ENCODE results near the gene ENG.

ENG gene

DNA sequence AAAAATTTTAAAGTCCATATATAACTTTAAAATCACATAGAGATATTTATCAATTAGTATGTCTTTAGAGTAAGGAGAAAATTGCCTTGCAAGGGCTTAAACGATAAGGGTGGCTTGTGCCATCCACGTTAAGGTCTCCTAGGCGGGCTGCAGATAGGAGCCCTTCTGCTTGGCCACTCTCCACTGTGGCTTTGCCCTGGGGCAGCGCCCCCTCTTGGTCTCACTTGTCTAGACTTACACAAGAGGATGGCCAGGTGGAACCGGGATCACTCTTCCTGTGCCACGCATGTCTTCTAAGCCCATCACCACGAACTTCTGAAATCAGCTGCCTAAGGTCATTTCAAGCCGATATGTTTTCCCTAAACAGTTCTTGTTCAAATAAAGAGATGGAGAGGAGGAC, 48.8 kb downstream of the ENG start:
- DNase-seq, result peak; percentile 58
- in situ Hi-C loops (cut with MboI; ENCODE audit: low pct_unique_long_range_greater_than_20kb, low sequenced_read_pairs), result no loop called here

DNA sequence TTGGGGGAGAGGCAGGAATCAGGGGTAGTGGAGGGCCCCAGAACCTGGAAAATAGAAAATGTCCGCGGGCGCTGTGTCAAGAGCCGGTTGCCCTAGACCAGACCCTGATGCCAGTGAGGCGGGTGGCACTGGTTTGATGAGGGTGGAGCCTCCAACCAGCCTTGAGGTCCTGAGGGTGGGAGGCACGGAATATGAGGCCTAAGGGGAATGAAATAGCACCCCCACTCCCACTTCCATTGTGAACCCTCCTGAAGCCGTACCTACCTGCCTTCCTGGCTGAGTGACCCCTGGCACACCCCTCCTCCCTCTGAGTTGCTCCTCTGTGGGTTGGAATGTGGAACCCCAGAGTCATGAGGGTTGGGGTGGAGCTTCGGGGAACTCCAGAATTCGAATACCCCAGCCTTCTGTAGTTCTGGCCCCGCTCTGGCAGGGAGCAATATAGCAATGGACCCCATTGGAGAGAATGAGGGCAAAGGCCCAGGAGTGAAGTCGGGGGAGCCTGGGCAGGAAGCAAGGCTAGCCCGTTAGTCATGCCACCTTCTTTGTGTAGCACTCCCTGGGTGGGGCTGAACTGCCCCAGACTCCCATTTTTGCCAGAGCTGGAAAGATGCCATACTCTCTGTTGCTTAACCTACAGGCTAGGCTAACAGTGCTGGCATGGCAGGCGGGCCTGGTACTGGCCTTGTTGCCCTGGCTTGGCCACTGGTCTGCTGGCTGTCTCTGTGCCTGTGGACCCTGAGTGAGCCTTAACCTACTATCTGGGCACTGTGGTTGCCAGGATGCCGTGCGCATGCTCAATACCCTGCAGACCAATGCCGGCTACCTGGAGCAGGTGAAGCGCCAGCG, 50.7 kb downstream of the ENG start:
- in situ Hi-C loops (cut with MboI; ENCODE audit: low pct_unique_long_range_greater_than_20kb, low sequenced_read_pairs), result no loop called here
- no peak for DNase-seq

DNA sequence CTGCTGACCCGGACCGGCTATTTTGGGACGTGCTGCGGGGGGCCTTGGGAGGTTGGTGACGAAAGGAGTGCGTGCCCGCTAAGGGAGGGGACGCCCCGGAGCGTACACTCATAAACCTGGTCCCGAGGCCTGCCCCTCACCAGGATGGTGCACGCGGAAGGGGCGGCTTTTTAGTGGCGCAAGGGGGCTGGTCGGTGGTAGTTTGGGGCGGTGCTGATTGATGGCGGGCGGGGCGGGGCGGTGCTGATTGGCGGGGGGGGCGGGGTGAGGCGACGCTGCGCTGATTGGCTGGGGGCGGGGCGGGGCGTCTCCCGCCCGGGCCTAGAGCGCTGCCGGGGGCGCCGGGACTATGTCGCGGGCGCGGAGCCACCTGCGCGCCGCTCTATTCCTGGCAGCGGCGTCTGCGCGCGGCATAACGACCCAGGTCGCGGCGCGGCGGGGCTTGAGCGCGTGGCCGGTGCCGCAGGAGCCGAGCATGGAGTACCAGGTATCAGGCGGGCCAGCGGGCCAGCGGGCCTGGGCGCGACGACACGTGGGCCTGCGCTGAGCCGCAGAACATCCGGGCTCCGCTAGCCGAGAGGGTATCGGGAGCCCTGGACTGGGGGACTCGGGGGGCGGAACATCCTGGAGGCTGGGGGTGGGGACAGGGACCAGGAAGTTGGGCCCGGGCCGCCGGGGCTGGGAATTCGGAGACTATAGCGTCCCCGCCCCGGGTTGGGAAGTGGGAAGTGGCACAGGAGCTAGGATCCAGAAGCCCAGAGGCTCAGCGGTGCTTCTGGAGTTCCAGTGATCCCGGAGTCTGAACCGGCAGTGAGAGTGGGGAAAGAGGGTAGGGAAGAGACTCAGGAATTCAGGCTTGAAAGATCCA, 51.6 kb downstream of the ENG start, which contains the start of gene FPGS:
Gene FPGS (plus strand): TSS at position 307 of the 868 bp plus-strand sequence. CDS start 43 bp downstream, at position 350.
- in situ Hi-C loops (cut with MboI; ENCODE audit: low pct_unique_long_range_greater_than_20kb, low sequenced_read_pairs), result no loop called here
- peak; percentile 84 for DNase-seq

DNA sequence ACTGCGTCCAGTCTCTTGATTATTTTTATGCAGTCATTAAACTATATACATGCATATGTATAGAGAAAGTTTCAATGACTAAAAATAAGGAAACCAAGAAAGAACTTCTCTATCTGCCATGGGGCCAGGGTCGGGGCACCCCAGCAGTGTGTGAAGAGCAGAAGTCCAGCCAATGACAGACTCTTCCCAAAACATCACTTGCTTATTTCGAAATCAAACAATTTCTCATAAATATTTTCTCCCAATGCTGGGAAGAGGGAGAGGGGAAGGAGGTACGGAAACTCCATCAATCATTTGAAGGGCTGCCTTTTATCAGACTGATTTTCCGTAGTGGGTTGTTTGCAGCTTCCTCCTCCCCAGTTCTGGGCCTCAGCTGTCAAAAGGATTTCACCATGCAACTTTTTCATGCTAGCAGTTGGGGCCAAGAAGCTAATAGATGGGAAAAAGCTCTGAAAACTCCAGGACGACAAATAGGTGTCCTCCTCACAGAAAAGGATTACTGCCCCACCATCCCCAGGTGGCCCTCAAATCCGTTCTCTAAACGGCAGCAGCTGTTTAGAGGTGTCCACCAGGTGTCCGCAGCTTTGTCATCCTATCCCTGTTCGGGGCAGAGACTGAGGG, 52.4 kb downstream of the ENG start:
- in situ Hi-C loops (cut with MboI; ENCODE audit: low pct_unique_long_range_greater_than_20kb, low sequenced_read_pairs), result no loop called here
- DNase-seq, result no peak

DNA sequence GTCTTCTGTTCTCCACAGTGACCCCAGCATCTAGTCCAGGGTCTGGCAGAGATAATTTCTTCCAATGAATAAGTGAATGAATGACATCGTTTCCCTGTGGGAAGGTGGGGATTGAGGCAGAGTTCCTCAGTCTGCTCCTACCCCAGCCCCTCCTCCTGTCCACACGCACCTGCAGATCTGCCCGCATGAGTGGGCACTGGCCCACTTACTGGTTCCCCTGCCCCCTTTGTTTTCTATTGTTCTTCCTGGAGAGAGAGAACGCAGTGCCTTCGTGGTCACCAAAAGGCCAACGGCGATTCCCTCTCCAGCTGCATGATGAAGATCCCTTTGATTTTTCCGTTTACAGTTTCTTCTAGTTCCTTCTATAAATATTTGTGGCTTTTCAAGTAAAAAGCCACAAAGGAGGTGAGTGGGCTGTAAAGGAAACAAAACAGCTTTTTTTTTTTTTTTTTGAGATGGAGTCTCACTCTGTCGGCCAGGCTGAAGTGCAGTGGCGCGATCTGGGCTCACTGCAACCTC, 57.5 kb downstream of the ENG start:
- peak; percentile 94 for DNase-seq
- in situ Hi-C loops (cut with MboI; ENCODE audit: low pct_unique_long_range_greater_than_20kb, low sequenced_read_pairs), result no loop called here

DNA sequence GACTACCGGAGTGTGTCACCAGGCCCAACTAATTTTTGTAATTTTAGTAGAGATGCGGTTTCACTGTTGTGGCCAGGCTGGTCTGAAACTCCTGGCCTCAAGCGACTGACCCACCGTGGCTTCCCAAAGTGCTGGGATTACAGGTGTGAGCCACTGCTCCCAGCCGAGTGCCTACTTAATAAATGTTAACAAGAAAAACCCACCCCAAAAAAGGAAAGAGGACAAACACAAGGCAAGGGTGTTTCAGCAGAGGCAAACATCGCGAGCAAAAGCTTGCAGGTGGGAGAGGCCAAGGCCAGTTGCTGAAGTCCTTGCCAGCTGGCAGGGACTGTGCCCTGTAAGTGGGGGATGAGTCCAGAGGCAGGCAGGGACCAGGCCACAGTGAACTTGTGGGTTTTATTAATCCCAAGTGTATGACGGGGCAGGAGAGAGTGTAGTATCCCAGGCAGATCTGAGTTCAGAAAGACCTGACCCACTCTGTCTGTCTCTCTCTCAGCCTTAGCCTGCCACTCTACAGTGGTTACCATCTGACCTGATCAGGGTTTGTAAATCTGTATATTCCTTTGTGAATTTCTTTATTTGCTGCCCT, 58.1 kb downstream of the ENG start:
- DNase-seq, result no peak
- in situ Hi-C loops (cut with MboI; ENCODE audit: low pct_unique_long_range_greater_than_20kb, low sequenced_read_pairs), result no loop called here

DNA sequence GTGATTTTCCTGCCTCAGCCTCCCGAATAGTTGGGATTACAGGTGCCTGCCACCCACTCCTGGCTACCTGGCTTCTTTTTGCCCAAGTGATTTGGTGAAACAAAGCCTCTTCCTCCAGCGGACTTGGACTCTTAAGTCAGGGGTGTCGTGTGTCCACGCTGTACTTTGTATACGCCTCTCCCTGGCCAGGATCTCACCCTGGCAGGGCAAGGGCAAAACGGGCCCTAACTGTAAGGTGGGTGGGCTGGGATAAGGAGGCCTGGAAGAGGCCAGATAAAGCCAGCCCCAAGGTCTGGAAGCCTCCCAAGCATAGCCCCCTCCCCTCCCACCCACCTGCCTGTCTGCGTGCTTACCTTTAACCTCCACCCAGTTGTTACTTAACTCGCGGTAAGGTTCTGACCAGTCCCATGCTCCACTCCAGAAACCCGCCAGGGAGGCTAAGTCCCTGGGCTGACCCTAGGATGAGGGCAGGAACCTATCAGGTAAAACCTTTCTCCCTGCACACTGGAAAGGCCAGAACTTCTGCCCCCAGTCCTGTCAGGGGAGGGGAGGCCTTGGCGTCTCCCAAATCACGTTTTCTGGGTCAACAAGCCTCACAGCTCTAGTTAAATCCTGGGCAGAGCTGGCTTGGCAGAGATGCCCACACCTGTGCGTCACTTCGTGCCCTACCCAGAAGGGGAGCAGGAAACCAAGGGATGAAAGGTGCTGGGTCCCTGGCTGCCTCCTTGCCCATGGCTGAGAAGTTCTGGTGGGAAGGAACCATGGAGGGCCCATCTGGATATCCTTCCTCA, 60.3 kb downstream of the ENG start:
- no peak for DNase-seq
- in situ Hi-C loops (cut with MboI; ENCODE audit: low pct_unique_long_range_greater_than_20kb, low sequenced_read_pairs), result no loop called here

DNA sequence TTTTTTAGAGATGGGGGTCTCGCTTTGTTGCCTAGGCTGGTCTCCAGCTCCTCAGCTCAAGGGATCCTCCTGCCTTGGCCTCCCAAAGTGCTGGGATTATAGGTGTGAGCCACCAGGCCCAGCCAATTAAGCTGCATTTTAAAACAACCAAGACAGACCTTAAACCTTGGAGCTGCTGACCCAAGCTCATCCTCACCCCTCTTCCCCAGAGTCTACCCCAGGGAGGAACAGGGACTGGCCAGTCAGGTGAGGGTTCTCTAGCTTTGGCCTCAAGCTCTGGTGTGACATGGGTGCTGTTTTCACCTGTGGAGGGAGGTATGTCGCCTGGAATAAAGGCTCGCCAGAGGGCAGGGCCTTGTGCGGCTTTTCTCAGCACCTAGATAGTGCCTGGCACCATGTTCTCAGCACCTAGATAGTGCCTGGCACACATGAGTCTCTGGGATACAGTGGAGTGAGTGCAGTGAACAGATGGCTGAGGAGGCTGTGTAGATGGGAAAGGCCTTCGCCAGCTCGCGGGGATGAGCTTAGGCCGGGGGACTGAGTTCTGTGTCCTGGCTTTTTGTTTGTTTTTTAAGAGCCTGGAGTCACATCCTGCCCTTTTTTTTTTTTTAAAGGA, 61.3 kb downstream of the ENG start:
- no peak for DNase-seq
- in situ Hi-C loops (cut with MboI; ENCODE audit: low pct_unique_long_range_greater_than_20kb, low sequenced_read_pairs), result no loop called here

DNA sequence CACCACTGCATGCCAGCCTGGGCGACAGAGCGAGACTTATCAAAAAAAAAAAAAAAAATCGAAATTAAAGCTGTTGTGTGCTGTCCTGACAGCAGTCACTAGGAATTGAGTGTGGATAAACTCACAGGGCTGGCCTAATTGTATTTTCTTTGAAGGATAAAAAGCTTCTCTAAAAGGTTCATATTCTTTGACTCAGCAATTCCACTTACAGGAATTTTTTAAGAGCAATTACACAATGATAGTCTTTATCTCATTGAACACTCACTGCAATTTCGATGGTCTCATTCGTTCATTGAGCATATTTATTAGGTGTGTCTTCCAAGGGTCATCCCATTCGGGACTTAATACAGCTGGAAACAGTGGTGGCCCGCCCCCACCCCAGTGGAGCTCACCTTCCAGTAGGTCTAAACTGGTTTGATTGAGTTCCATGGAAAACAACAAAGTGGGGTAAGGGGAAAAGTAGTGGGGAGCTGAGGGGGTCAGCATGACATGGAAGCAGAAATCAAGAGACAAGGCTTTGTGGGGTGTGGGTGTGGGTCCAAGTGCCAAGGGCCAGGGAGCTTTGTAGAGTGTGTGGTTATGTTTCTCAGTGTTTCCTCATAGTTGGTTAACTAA, 61.9 kb downstream of the ENG start:
- in situ Hi-C loops (cut with MboI; ENCODE audit: low pct_unique_long_range_greater_than_20kb, low sequenced_read_pairs), result no loop called here
- no peak for DNase-seq

DNA sequence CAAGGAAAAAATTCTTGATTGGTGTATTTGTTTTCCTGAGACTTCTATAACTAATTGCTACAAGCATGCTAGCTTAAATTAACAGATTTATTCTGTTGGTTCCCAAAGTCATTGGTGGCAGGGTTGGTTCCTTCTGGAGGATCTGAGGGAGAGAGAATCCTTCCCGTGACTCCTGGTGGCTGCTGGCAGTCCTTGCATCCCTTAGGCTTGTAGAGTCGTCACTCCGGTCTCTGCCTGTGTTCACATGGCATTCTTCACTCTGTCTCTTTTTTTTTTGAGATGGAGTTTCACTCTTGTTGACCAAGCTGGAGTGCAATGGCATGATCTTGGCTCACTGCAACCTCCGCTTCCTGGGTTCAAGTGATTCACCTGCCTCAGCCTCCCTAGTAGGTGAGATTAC, 63.4 kb downstream of the ENG start:
- DNase-seq, result no peak
- in situ Hi-C loops (cut with MboI; ENCODE audit: low pct_unique_long_range_greater_than_20kb, low sequenced_read_pairs), result no loop called here

DNA sequence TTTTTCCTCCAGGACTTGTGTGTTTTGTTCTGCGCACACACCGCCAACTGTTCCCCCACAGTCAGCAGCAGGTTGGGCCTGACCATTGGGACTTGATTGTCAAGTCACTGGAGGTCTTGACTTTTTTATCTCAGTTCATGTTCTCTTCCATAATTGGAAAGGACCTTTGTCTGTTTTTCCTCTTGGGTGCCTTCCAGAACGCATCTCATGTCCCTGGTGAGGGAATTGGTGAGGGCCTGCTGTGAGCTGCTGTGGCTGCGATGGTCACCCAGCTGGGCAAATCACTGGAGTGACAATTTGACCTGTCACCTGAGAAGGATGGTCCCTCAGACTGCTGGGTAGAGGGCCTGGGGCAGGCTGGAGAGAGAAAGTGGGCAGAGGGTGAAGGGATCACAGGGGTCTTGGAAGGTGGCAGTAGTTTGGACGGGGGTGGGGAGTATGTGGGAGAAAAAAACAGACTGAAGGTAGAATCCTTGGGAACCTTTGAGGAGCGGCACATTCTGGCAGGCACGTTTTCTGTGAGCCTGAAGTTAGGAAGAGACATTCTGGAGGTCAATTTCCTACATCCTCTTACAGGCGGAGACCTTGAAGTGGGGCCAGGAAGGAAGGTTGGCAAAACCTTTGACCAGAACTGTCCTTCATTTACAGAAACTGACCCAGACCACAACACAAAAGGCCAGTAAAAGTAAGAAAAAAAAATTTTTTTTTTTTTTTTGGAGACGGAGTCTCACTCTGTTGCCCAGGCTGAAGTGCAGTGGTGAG, 64.2 kb downstream of the ENG start:
- no peak for DNase-seq
- in situ Hi-C loops (cut with MboI; ENCODE audit: low pct_unique_long_range_greater_than_20kb, low sequenced_read_pairs), result no loop called here

DNA sequence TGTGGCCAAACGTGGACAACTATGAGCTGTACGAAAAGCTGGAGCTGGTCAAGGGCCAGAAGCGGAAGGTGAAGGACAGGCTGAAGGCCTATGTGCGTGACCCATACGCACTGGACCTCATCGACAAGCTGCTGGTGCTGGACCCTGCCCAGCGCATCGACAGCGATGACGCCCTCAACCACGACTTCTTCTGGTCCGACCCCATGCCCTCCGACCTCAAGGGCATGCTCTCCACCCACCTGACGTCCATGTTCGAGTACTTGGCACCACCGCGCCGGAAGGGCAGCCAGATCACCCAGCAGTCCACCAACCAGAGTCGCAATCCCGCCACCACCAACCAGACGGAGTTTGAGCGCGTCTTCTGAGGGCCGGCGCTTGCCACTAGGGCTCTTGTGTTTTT, 65.3 kb downstream of the ENG start:
- in situ Hi-C loops (cut with MboI; ENCODE audit: low pct_unique_long_range_greater_than_20kb, low sequenced_read_pairs), result no loop called here
- DNase-seq, result no peak

DNA sequence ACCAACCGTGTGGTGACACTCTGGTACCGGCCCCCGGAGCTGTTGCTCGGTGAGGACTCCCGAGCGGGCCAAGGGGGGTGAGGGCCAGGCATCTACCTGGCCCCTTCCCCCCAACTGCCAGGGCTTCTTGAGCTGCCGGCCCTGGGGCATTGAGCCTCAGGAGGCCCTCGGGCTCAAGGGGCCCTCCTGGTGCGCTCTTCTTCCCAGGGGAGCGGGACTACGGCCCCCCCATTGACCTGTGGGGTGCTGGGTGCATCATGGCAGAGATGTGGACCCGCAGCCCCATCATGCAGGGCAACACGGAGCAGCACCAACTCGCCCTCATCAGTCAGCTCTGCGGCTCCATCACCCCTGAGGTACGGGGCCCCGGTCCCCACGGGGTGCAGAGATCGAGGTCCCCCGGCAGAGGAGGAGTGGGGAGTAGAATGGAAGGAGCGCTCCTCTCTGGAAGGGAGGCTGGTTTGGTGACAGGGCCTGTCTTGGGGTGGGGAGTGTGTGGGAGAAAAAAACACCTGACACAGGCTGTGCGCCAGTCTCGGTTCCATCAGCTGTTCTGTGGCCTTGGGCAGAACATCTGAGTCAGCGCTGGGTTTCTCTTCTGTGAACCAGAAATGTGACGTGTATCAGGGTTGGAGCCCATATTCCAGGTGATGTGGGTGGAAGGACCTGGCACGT, 66.0 kb downstream of the ENG start:
- DNase-seq, result no peak
- in situ Hi-C loops (cut with MboI; ENCODE audit: low pct_unique_long_range_greater_than_20kb, low sequenced_read_pairs), result no loop called here

DNA sequence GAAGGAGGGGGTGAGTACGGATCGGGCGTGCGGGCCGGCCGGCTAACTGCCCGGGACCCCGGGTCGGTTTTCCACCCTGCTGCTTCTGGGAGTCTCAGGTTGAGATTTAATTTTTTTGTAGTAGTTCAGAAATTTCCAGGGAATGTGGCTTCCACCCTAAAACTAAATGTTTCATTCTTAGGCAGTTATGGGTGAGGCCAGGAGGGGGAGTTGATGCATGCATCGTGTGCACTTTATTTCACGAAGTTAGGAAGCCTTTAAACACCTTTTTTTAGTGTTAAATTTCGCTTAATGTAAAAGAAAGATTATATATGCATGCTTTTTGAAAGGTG, 67.7 kb downstream of the ENG start:
- in situ Hi-C loops (cut with MboI; ENCODE audit: low pct_unique_long_range_greater_than_20kb, low sequenced_read_pairs), result no loop called here
- no peak for DNase-seq

DNA sequence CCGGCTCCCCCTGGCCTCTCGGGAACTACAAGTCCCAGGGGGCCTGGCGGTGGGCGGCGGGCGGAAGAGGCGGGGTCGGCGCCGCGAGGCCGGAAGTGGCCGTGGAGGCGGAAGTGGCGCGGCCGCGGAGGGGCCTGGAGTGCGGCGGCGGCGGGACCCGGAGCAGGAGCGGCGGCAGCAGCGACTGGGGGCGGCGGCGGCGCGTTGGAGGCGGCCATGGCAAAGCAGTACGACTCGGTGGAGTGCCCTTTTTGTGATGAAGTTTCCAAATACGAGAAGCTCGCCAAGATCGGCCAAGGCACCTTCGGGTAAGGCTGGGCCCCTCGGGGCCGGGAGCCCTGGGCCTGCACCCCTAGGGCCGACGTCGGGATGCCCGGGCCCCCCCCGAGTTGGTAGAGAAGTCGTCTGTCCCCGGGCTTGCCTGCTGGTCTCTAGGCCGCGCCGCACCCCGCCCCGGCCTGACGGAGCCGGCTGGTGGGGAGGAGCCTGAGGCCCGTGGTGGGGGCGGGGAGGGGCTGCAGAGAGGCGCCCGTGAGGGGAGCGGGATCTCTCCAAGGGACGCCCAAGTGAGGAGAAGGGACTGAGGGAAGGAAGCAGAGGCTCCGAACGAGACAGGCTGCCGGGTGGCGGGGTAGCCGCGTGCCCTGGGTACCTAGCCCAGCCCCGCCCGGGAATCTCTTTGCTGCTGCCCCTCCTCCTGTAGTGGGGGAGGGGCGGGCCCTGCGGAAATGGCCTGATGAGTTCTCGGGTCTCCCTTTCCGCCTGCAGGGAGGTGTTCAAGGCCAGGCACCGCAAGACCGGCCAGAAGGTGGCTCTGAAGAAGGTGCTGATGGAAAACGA, 68.3 kb downstream of the ENG start, which contains the start of gene CDK9:
Gene CDK9 (plus strand): TSS at position 102 of the 840 bp plus-strand sequence. CDS start 115 bp downstream, at position 217.
- in situ Hi-C loops (cut with MboI; ENCODE audit: low pct_unique_long_range_greater_than_20kb, low sequenced_read_pairs), result no loop called here
- peak; percentile 88 for DNase-seq
